CD14-positive monocyte (primary cell): Measurements from ENCODE around the gene MINAR1. TPM values are rescaled to one million over a fixed set of nuclear protein-coding genes. Genes with fewer than 3 reads are reported as not detected.

Experiments used
- DNase-seq, 3 donors: peaks; one replicate each; pipeline ENCODE4 v3.0.0-alpha.2; 2011 to 2022
- H2AFZ ChIP-seq: 2 replicates; pipeline ENCODE4 v1.6.0; 2012; ENCODE audit warnings: mild to moderate bottlenecking, low read depth, low read length, inconsistent platforms; ENCODE audit not compliant: insufficient read depth, poor library complexity, severe bottlenecking
- H3K27ac ChIP-seq, 2 donors: 1 replicate in 1 of 2; 2 replicates in 1 of 2; pipeline ENCODE4 v1.5.1; 2012 to 2013; ENCODE audit warnings: low read length in 2 of 2, control low read depth in 1 of 2, inconsistent platforms in 1 of 2, low read depth in 1 of 2, mild to moderate bottlenecking in 1 of 2
- H3K27me3 ChIP-seq, 2 donors: one replicate each; pipeline versions ENCODE4 v1.6.0 to v1.6.1; 2011 to 2013; ENCODE audit warnings: low read length in 2 of 2; ENCODE audit not compliant: control insufficient read depth in 2 of 2, insufficient read depth in 2 of 2
- H3K36me3 ChIP-seq, 2 donors: replicated peaks in 1 of 2; 1 replicate in 1 of 2; 2 replicates in 1 of 2; pipeline versions ENCODE4 v1.5.1 to v1.6.1; 2012 to 2013; ENCODE audit warnings: low read length in 2 of 2, control low read depth in 1 of 2, inconsistent platforms in 1 of 2, mild to moderate bottlenecking in 1 of 2; ENCODE audit not compliant: insufficient read depth in 2 of 2, control insufficient read depth in 1 of 2
- H3K4me1 ChIP-seq, 2 donors: 1 replicate in 1 of 2; 2 replicates in 1 of 2; pipeline versions ENCODE4 v1.5.1 to v1.6.1; 2012 to 2013; ENCODE audit warnings: low read length in 2 of 2, control low read depth in 1 of 2, inconsistent platforms in 1 of 2, mild to moderate bottlenecking in 1 of 2, moderate library complexity in 1 of 2; ENCODE audit not compliant: insufficient read depth in 2 of 2, control insufficient read depth in 1 of 2
- H3K4me2 ChIP-seq: replicated peaks from 2 replicates; pipeline ENCODE3; 2012; ENCODE audit warnings: low read length, moderate library complexity, mild to moderate bottlenecking; ENCODE audit not compliant: poor library complexity, severe bottlenecking; ENCODE audit errors: extremely low read depth
- H3K4me3 ChIP-seq, 3 experiments: fragments of 200-600 bp in 1 of 3; sonication (generic) in 1 of 3; replicated peaks in 1 of 3; 1 replicate in 2 of 3; 2 replicates in 1 of 3; pipeline ENCODE4 v1.5.1; 2011 to 2013; ENCODE audit warnings: low read length in 3 of 3, mild to moderate bottlenecking in 3 of 3, control low read depth in 2 of 3, low read depth in 2 of 3, inconsistent platforms in 1 of 3, moderate library complexity in 1 of 3
- H3K79me2 ChIP-seq: 2 replicates; pipeline ENCODE4 v1.6.0; 2012; ENCODE audit warnings: mild to moderate bottlenecking, control low read depth, inconsistent platforms, low read length, moderate library complexity; ENCODE audit not compliant: insufficient read depth
- H3K9ac ChIP-seq: 2 replicates; pipeline ENCODE4 v1.6.0; 2017; ENCODE audit warnings: low read length, mild to moderate bottlenecking; ENCODE audit not compliant: insufficient read depth, poor library complexity, severe bottlenecking
- H3K9me3 ChIP-seq, 2 donors: replicated peaks in 1 of 2; 1 replicate in 1 of 2; 2 replicates in 1 of 2; pipeline versions ENCODE4 v1.5.1 to v1.6.1; 2012 to 2013; ENCODE audit warnings: low read length in 2 of 2, control low read depth in 1 of 2; ENCODE audit not compliant: control insufficient read depth in 1 of 2, insufficient read depth in 1 of 2
- H4K20me1 ChIP-seq: 2 replicates; pipeline ENCODE4 v1.6.0; 2012; ENCODE audit warnings: mild to moderate bottlenecking, low read length, control low read depth, moderate library complexity; ENCODE audit not compliant: insufficient read depth
- H3K27ac Mint-ChIP-seq, 7 donors: one replicate each; pipeline ENCODE4 v1.8.0; 2020; ENCODE audit warnings: mild to moderate bottlenecking in 7 of 7, mixed read lengths in 7 of 7, moderate library complexity in 6 of 7, inconsistent platforms in 2 of 7
- H3K27me3 Mint-ChIP-seq, 3 donors: one replicate each; pipeline ENCODE4 v1.8.0; 2021 to 2022; ENCODE audit warnings: low read depth in 3 of 3, mild to moderate bottlenecking in 3 of 3, mixed read lengths in 3 of 3, moderate library complexity in 3 of 3, inconsistent platforms in 1 of 3
- H3K36me3 Mint-ChIP-seq, 2 donors: one replicate each; pipeline ENCODE4 v1.8.0; 2020; ENCODE audit warnings: mixed read lengths in 2 of 2, inconsistent platforms in 1 of 2, mild to moderate bottlenecking in 1 of 2
- H3K4me1 Mint-ChIP-seq: one replicate; pipeline ENCODE4 v1.8.0; 2020; ENCODE audit warnings: mild to moderate bottlenecking, mixed read lengths
- H3K4me3 Mint-ChIP-seq, 2 donors: one replicate each; pipeline ENCODE4 v1.8.0; 2020; ENCODE audit warnings: mild to moderate bottlenecking in 2 of 2, mixed read lengths in 2 of 2, moderate library complexity in 1 of 2
- H3K9me3 Mint-ChIP-seq, 7 donors: one replicate each; pipeline ENCODE4 v1.8.0; 2020 to 2022; ENCODE audit warnings: mixed read lengths in 7 of 7, mild to moderate bottlenecking in 6 of 7, moderate library complexity in 6 of 7, inconsistent platforms in 2 of 7
- CTCF ChIP-seq: fragments of 200-600 bp; IDR thresholded peaks from one replicate; pipeline ENCODE4 v1.8.0; 2022; ENCODE audit warnings: antibody characterized with exemption, mild to moderate bottlenecking
- WGBS: methylation state at CpG from one replicate; pipeline ENCODE4 v1.1.5; 2013; ENCODE audit warnings: missing lambda C conversion rate; ENCODE audit not compliant: insufficient coverage; 5-methylcytosine and 5-hydroxymethylcytosine counted together
- intact Hi-C, 2 donors: fragments of 100-400 bp; cut with micrococcal nuclease; formaldehyde crosslinking; loops; one replicate each; pipeline versions ENCODE4 v1.15.0 to v1.15.1; 2023
- polyA plus RNA-seq, 3 donors: library from polyadenylated mRNA; depleted of rRNA in 1 of 3; unstranded in 2 of 3; stranded (reverse) in 1 of 3; fragments of 300-500 nt in 2 of 3; fragments of >200 nt in 1 of 3; fragmentation: Illumina TruSeq in 2 of 3; gene quantifications; 1 replicate in 2 of 3; 2 replicates in 1 of 3; pipeline ENCODE4 v1.2.3, GENCODE V29; 2012 to 2021

The MINAR1 gene
- polyA plus RNA-seq, 3 donors, result 0.04 to 0.19 TPM; not detected in 1

DNA sequence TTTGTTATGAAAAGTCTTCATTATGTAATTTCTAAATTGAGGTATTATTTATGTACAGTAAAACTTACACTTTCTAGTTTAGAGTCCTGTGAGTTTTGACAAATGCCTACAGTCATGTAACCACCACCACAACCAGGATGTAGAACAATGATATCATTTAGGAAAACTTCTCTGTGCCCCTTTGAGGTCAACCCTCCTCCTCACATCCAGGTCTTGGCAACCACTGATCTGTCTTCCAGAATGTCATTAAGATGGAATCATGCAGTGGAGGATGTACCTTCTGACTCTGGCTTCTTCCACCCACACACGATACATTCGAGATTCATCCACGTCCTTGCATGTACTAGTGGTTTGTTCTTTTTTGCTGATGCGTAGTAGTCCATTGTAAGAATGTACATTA, 23.2 kb downstream of the MINAR1 start:
- no peaks in the 10 kb centered on the region for H3K36me3 ChIP-seq
- no peaks in the 10 kb centered on the region for H3K27me3 ChIP-seq
- no peaks in the 10 kb centered on the region for H3K79me2 ChIP-seq
- H2AFZ ChIP-seq, result no peak overlapping the region
- Mint-ChIP-seq H3K27ac (no peak overlapping the region), H3K4me3 (no peak overlapping the region), H3K4me1 (no peaks in the 10 kb centered on the region), H3K27me3 (peaks cover 0 to 8% (median 4%) of the 10 kb centered on the region in 3 donors), H3K36me3 (no peaks in the 10 kb centered on the region), H3K9me3 (peaks cover 0 to 2% (median 0%) of the 10 kb centered on the region in 7 donors)
- no peak overlapping the region for H3K9ac ChIP-seq
- H3K4me1 ChIP-seq, result no peaks in the 10 kb centered on the region
- no peaks in the 10 kb centered on the region for H3K9me3 ChIP-seq
- TF ChIP-seq CTCF, result no peak
- no peak overlapping the region for H3K27ac ChIP-seq
- no peaks in the 10 kb centered on the region for H4K20me1 ChIP-seq
- H3K4me3 ChIP-seq, result no peak overlapping the region
- intact Hi-C loops, result no loop called here
- whole genome bisulfite sequencing, result no CpG with 5 or more reads among the region's 4 CpGs
- no peak for DNase-seq
- H3K4me2 ChIP-seq, result no peak overlapping the region

- Histone ChIP-seq H3K4me2 (no peak overlapping the region), H2AFZ (no peak overlapping the region), H3K9me3 (no peaks in the 10 kb centered on the region), H3K9ac (no peak overlapping the region), H3K79me2 (no peaks in the 10 kb centered on the region), H4K20me1 (no peaks in the 10 kb centered on the region), H3K27me3 (no peaks in the 10 kb centered on the region), H3K27ac (no peak overlapping the region), H3K4me3 (no peak overlapping the region), H3K4me1 (no peaks in the 10 kb centered on the region), H3K36me3 (no peaks in the 10 kb centered on the region)
- Mint-ChIP-seq H3K27ac (no peak overlapping the region), H3K4me1 (no peaks in the 10 kb centered on the region), H3K36me3 (no peaks in the 10 kb centered on the region), H3K9me3 (peaks cover 0 to 2% (median 0%) of the 10 kb centered on the region in 7 donors), H3K4me3 (no peak overlapping the region), H3K27me3 (peaks cover 2 to 8% (median 4%) of the 10 kb centered on the region in 3 donors)
- intact Hi-C loops, result no loop called here
- no peak for TF ChIP-seq CTCF
- 83% methylated on average over 6 of the region's 6 CpGs for WGBS
- DNase-seq, result no peak
Measured at GRCh38 chr15:79455943-79456342, 23.8 kb downstream of the MINAR1 start.
